HL-60 (cell line): ENCODE results near the gene CD58.
"Not testable (repeated sequence)": the region's sequence is repeated elsewhere in the genome, so short reads cannot be mapped to it uniquely, and the experiment has no call there.

ENCODE experiments used
- CTCF ChIP-seq: IDR thresholded peaks from one replicate; pipeline ENCODE4 v1.5.1; 2011; ENCODE audit warnings: low read length, control low read depth, inconsistent platforms; ENCODE audit not compliant: insufficient read depth
- POLR2AphosphoS5 ChIP-seq: IDR thresholded peaks from 2 replicates; pipeline ENCODE4 v1.6.1; 2012; ENCODE audit warnings: low read depth
- TF ChIP-seq, protein P1 (sequence below): IDR thresholded peaks from 2 replicates; pipeline ENCODE4 v1.6.1; 2012; ENCODE audit warnings: low read depth; ENCODE audit not compliant: insufficient replicate concordance

- TF ChIP-seq CTCF, POLR2AphosphoS5: not testable (repeated sequence)
- TF ChIP-seq, protein P1, sequence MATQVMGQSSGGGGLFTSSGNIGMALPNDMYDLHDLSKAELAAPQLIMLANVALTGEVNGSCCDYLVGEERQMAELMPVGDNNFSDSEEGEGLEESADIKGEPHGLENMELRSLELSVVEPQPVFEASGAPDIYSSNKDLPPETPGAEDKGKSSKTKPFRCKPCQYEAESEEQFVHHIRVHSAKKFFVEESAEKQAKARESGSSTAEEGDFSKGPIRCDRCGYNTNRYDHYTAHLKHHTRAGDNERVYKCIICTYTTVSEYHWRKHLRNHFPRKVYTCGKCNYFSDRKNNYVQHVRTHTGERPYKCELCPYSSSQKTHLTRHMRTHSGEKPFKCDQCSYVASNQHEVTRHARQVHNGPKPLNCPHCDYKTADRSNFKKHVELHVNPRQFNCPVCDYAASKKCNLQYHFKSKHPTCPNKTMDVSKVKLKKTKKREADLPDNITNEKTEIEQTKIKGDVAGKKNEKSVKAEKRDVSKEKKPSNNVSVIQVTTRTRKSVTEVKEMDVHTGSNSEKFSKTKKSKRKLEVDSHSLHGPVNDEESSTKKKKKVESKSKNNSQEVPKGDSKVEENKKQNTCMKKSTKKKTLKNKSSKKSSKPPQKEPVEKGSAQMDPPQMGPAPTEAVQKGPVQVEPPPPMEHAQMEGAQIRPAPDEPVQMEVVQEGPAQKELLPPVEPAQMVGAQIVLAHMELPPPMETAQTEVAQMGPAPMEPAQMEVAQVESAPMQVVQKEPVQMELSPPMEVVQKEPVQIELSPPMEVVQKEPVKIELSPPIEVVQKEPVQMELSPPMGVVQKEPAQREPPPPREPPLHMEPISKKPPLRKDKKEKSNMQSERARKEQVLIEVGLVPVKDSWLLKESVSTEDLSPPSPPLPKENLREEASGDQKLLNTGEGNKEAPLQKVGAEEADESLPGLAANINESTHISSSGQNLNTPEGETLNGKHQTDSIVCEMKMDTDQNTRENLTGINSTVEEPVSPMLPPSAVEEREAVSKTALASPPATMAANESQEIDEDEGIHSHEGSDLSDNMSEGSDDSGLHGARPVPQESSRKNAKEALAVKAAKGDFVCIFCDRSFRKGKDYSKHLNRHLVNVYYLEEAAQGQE, result not testable (repeated sequence)
These were observed 8.4 kb downstream of the CD58 start for GRCh38 chr1:116562465-116562864.
